ENCODE data around the gene DIP2C. TPM values are rescaled to one million over a fixed set of nuclear protein-coding genes. Genes with fewer than 3 reads are reported as not detected.
"Not testable (repeated sequence)": the region's sequence is repeated elsewhere in the genome, so short reads cannot be mapped to it uniquely, and the experiment has no call there.

DIP2C gene
- total RNA-seq, 1 experiment from 2014 or later = 4.6 TPM

DNA sequence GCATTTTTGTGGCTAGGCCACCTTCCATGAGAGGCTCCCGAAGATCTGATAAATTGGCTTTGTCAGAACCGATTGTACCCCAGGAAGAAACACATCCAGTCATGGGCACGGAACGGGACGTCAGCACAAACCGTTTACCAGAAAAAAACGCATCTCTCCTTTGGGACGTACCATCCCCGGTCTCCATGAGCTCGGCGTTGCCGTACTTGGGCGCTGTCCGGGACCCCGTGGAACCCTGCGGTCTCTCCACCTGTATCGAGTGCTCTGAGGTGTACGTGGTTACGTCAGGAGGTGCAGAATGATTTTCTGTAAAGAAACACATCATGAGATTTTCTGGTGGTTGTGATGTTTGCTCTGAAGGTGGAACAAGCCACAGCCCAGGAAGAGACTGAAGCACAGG is 270.6 kb downstream of the DIP2C start:
- DNase-seq (ENCODE audit: low read depth) = no peak

DNA sequence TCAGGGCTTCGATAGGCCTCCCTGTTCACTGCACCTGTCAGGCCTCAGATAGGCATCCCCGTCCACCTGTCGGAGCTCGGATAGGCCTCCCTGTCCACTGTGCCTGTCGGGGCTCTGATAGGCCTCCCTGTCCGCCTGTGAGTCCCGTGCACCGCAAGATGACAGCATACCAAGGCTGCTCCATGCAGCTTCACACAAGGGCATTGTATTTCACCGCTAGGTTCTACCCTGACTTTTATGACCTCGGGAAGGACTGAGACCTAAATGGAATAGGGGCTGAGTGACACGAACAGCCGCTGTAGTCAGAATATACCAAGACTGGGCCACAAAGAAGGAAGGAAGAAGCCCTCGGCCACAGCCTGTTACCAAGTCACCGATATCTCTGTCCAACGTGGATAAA is 271.2 kb downstream of the DIP2C start:
- DNase-seq (ENCODE audit: low read depth) = no peak

DNA sequence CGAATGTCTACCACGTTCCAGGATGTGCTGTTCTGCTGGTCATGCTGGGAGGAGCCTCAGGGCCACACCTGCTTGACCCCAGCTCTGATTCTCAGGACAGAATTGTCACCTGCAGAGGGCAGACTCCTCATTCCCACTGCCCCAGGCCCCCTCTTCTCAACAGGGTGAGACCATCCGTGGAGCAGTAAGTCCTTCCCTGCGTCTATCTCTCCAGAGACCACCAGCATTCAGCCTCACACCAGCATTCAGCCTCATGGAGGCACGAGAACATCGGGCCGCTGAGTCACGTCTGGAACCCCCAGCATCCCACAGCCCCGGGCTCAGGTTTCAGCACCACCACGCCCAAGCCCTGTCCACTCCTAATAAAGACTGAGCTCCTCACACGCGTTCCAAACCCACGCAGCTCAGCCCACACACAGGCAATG is 273.4 kb downstream of the DIP2C start:
- DNase-seq (ENCODE audit: low read depth) = no peak

DNA sequence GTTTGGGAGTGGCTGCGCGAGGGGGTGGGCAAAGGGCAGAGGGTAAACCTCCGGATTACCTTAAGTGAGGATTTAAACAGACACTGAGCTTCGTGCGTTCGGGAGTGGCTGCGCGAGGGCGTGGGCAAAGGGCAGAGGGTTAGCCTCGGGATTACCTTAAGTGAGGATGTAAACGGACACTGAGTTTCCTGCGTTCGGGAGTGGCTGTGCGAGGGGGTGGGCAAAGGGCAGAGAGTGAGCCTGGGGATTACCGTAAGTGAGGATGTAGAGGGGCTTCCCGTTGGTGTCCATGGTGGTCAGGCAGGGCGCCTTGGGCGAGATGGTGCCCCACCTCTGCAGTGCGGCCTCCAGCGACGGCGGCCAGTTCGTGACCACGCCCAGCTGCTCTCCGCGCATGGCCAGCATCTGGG is 275.8 kb downstream of the DIP2C start:
- no peak for DNase-seq (ENCODE audit: low read depth)

DNA sequence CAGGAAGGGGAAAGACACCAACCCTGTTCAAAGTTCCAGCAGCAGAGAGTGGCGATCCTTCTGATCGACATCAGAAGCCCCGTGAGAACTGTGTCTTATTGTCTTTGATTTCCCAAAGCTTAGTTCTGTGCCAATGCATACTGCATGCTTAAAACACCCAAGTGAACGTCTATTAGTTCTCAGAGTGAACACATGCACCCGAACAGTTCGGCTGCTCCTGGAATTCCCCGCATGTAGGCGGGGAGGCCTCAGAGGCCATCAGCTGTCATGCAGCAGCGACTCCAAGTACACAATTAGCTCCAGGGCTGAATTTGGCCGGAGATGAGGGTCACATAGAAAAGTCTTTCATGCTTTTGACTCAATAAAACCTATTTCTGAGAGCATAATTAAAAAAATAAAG is 277.4 kb downstream of the DIP2C start:
- no peak for DNase-seq (ENCODE audit: low read depth)

DNA sequence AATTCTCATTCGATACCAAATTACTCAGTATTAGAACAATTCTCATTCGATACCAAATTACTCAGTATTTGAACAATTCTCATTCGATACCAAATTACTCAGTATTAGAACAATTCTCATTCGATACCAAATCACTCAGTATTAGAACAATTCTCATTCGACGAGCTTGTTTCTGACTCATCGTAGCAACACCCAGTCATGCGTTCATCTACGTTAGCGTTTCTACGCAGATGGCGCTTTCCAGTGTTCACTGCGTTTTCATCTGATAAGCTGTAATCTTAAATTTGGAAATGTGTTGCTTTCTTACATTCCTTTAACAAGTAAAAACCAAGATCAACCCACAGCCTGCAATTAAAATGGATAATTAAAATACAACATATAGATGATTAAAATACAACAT is 277.9 kb downstream of the DIP2C start:
- no peak for DNase-seq (ENCODE audit: low read depth)

DNA sequence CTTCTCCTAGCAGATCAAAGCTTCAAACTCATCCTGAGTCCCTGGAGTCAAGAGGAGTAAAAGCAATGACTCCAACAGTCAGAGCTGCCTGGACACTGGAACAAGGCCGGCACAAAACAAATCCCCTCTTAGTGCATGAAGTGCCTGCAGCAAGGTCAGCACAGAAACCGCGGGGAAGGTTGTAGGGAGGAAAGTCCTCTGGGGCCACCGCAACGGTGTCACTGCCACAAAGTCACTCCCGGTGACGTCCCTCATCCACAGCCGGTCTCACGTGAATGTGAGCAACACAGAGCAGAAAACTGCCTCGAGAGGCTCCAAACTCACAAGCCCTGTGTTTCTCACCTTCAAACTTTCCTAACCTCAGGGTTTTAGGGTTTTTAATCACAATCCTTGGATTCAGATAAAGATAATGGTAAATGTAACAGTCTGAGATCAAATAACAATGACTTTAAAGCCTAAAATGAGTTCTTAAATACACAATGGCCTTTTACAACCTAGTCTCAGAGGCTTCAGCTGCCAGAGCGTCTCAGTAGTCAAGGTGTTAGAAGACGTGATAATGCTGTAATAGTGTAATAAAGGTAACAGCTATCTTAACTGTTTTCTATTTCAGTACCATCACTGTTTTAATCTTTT is 279.9 kb downstream of the DIP2C start:
- no peak for DNase-seq (ENCODE audit: low read depth)

DNA sequence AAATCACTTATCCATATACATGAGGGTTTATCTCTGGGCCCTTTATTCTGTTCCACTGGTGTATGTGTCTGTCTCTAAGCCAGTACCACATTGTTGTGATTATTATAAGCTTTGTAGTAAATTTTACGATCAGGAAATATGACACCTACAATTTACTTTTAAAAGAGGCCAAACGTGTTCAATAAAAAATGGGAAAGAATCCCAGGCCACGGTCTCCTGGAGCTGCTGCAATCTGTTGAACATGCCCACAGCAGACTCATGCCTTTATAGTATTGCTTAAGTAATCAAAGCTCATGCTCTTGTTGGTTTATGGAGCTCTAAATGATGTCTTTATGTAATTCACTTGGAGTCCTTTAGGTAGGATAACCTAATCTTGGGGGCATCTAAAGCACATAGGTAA is 281.2 kb downstream of the DIP2C start:
- no peak for DNase-seq (ENCODE audit: low read depth)

DNA sequence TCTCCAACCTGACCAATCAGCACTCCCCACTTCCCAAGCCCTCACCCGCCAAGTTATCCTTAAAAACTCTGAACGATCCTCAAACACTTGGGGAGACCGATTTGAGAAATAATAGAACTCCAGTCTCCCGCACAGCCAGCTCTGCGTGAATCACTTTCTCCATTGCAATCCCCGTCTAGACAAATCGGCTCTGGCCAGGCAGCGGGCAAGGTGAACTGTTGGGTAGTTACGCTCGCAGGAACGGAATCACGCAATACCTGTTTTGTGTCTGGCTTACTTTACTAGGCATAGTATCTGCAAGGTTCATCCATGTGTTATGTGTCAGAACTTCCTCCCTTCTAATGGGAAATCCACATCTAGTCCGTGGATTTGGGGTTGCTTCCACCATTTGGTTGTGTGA is 282.5 kb downstream of the DIP2C start:
- DNase-seq (ENCODE audit: low read depth) = no peak

DNA sequence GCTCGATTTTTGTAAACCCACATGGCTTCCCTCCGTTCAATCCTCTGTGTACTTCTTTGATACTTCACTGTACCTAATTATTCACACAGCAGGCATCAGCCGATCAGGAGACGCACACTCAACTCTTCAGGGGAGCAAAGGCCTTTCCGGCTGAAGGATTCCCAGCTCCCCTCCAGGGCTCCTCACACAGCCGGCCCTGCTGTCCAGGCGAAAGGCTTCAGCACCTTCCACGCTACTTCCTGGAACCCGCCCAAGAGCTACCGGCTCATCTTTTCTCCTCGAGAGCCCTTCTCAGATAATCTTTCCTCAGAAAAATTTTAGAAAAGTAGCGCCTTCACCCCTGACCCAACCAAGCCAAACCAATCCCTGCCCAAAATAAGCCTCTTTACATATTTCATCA is 283.8 kb downstream of the DIP2C start:
- no peak for DNase-seq (ENCODE audit: low read depth)

DNA sequence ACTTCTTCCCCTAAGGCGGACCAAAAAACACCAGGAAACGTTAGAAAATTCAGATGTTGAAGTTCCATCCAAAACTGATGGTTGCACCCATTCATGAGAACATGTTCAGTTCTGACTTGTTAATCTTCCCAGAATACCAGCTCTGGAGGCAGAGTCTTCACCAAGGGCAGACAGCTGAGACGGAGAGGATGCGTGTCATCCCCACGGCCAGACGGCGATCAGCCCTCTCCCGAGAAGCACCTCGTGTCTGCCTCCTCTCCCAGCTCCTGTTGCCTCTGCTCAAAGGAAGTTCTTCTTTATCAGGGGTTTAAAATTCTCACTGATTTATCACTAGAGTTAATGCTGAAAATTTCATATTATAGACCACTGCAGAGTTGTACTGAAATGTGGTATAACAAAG is 284.5 kb downstream of the DIP2C start:
- no peak for DNase-seq (ENCODE audit: low read depth)

DNA sequence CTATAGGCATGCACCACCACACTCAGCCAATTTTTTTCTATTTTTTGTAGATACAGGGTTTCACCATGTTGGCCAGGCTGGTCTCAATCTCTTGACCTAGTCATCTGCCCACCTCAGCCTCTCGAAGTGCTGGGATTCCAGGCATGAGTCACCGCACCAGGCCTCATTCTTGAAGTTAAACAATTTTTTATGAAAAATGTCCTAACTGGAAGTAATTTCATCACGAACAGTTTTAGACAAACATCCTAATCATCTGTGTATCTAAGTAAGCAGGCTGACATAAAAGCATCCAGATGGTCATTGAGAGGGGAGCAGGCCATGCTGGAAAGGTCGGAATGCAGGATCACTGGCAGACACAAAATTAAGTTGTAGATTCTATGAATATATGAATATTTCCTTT is 285.1 kb downstream of the DIP2C start:
- no peak for DNase-seq (ENCODE audit: low read depth)

DNA sequence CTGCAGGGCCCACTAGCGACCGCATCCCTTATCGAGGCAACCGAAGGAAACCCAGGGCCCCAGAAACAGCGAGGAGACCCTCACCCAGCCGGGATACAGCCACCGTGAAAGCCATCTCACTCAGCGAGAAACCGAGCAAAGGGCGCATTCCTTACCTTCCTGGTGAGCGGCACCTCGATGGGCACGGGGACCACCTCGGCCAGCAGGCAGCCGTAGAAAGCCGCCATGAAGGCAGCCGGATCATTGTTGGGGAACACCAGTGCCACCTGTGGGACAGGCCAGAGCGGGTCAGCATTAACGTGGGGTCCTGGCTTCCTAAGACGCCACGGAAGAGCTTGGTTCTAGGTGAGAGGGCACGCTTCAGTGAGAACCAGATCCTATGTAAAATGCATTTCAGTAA is 290.5 kb downstream of the DIP2C start:
- no peak for DNase-seq (ENCODE audit: low read depth)

DNA sequence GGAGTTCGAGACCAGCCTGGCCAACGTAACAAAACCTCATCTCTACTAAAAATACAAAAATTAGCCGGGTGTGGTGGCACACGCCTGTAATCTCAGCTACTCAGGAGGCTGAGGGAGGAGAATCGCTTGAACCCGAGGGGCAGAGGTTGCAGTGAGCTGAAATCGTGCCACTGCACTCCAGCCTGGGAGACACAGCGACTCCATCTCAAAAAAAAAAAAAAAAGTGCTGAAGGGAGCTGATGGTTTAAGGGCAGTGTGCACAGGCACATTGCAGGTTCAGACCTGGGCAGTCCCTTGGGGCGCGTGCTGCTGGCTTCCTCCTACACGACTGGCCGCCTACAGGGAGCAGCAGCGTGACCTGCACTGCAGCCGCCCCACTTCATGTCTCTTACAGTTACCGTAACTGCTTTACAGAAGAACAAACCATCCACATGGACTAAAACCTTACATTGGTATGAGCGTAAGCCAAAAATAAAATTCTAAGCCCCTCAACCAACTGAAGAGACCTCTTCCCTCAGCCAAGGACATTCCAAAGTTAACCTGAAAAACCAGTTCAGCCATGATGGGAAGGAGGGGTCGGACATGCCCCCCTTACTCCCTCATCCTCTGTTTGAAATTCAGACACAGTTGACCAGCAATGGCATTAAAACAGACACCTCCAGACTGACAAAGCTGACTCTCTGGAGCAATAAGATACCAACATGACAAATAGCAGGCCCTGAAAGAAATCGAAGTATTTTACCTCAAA is 292.0 kb downstream of the DIP2C start:
- DNase-seq (ENCODE audit: low read depth) = no peak

DNA sequence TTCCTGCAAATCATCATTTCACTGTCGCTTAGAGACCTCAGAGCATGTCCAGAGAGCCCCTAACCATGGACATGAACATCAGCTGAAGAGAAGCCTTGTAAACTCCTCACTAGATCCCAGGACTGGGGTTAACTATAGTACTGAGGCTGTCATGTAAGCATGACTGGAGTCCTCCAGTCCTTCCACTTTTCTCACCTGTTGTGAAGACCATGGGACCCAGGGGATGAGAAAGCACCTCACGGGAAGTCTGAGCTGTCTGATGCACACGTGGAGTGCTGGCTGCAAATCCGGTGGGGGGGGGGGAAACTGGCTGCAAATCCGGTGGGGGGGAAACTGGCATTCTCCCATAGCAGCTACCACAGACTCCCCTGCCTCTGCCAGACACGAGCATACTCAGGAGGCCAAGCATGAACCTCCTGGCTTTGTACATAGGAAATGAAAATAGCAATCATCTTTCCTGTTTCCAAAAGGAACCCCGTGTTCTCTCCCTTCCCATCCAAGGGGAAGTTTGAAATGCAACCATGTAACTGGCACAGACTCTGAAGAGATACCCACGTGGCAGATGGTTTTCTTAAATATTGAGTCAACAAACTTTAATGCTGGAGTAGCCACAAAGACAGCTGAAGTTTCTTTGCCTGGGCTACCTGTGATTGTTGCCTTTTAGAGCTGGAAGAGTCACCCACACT is 292.8 kb downstream of the DIP2C start:
- DNase-seq (ENCODE audit: low read depth) = no peak

DNA sequence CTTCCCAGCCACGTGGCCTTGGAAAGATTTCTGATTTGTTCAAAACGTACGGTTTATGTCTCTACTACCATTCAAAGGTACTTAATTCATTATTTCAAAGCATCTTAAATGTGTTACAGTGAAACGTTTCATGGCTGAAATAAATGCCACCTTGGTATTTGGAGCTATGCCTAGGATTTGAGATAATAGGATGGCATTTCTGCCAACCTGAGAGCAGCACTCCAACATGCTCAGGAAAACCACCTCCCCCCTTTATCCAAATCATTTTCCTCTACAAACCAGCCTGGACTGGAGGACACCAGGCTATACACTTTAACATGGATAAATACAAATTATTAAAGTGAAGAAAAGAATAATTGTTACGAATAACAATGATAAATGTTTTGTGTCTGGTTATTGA is 293.4 kb downstream of the DIP2C start:
- no peak for DNase-seq (ENCODE audit: low read depth)

DNA sequence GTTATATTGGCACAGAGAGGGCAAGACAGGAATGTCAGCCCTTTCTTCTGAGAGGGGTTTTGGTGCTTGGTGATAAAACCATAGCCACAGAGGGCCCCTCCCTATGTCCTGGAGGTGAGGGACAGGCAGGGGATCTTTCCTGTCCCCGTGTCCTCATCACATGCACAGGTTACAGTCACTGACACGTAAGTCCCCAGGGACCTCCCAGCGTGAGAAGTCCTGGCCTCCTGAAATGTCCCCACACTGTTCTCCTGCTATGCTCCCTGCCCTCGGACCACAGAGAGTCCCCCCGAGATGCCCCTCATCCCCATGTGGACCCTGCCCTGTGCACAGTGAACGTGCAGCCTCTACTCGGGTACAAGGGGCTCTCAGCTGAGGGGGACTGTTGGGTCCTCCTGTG is 293.8 kb downstream of the DIP2C start:
- no peak for DNase-seq (ENCODE audit: low read depth)

DNA sequence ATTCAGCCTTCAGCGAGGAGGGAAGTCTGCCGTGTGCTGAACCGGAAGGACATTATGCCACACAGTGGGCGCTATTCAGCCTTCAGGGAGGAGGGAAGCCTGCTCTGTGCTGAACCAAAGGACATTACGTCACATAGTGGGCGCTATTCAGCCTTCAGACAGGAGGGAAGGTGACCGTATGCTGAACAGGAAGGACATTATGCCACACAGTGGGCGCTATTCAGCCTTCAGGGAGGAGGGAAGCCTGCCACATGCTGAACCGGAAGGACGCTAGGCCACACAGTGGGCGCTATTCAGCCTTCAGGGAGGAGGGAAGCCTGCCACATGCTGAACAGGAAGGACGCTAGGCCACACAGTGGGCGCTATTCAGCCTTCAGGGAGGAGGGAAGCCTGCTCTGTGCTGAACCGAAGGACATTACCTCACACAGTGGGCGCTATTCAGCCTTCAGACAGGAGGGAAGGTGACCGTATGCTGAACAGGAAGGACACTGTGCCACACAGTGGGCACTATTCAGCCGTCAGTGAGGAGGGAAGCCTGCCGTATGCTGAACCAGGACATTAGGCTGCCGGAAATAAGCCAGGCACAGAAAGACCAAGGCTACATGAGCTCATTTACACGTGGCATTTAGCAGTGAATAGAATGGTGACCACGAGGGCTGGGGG is 294.9 kb downstream of the DIP2C start:
- not testable (repeated sequence) for DNase-seq (ENCODE audit: low read depth)

DNA sequence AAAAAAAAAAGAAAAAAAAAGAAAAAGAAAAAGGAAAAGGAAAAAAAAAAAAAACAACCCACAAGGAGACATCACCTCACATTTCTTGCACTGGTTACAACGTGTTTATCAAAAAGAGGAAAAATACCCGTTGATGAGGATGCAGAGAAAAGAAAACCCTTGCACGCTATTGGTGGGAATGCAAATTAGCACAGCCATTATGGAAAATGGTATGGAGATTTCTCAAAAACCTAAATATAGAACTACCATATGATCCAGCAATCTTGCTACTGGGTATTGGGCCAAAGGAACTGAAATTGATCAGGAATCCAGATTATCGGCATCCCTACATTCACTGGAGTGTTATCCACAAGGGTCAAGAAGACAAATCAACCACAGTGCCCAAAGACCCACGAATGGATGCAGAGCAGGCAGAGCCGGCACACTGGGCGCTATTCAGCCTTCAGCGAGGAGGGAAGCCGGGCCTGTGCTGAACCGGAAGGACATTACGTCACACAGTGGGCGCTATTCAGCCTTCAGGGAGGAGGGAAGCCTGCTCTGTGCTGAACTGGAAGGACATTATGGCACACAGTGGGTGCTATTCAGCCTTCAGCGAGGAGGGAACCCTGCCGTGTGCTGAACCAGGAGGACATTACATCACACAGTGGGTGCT is 295.6 kb downstream of the DIP2C start:
- no peak for DNase-seq (ENCODE audit: low read depth)

DNA sequence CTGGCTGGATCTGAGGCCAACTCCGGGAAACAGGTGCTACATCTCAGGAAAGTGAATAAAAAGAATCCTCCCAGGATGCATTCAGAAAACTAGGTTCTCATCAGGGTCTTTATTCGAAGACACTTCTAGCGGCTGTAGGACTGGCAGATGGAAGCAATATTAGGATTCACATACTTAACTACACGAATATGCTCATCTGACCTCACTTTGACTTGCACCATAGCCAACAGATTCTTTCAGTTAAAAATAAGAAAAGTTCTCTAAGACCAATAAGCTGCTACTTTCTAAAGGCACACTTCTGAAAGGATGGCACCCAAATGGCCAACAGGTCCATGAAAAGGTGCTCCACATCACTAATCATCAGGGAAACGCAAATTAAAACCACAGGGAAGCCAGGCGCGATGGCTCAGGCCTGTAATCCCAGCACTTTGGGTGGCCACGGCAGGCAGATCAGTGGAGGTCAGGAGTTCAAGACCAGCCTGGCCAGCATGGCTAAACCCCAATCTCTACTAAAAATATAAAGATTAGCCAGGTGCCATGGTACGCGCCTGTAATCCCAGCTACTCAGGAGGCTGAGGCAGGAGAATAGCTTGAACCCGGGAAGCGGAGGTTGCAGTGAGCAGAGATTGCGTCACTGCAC is 296.2 kb downstream of the DIP2C start:
- DNase-seq (ENCODE audit: low read depth) = no peak

DNA sequence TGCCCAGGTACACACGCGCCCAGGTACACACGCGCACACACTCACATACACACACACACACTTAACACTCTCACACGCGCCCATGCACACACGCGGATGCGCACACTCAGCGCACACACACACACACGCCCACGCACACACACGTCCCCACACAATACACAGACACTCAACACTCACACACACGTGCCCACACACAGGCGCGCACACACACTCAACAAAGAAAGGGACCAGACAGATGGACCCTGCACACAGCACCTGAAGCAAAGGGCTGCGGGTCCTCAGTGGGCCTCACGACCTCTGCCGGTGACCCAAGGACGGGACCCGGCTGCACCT is 296.8 kb downstream of the DIP2C start:
- DNase-seq (ENCODE audit: low read depth) = no peak
